ENCODE measurements around the gene PEMT. TPM values are rescaled to one million over a fixed set of nuclear protein-coding genes. Genes with fewer than 3 reads are reported as not detected.
"Not testable (repeated sequence)": the region's sequence is repeated elsewhere in the genome, so short reads cannot be mapped to it uniquely, and the experiment has no call there.

Gene PEMT
- total RNA-seq, 1 donor from 2014 or later, result 12.2 TPM

GRCh38 chr17:17467016-17467415 lies 124.5 kb downstream of the PEMT start:
- TF ChIP-seq CTCF (IDR thresholded peaks at IDR 0.05), result no peak
- H3K9me3 Mint-ChIP-seq, result peaks cover 2% of the 10 kb centered on the region
- ATAC-seq (ENCODE audit: low read depth), result no peak
- H3K27me3 Mint-ChIP-seq, result peaks cover 24% of the 10 kb centered on the region
- H3K36me3 Mint-ChIP-seq (ENCODE audit: low read depth), result no peaks in the 10 kb centered on the region
- no peak overlapping the region for H3K27ac Mint-ChIP-seq
- DNase-seq, result no peak
- intact Hi-C loops (cut with micrococcal nuclease), result no loop called here
- H3K4me3 Mint-ChIP-seq, result no peak overlapping the region
- ChIA-PET CTCF (no interaction called here), POLR2A (interaction anchor here (0.6 kb wide), 1 partner anchor 12 kb away, joined by 3 read pairs; no protein-coding TSS in a partner anchor)
- H3K4me1 Mint-ChIP-seq, result no peaks in the 10 kb centered on the region

GRCh38 chr17:17466511-17466910 lies 125.0 kb downstream of the PEMT start:
- intact Hi-C loops (cut with micrococcal nuclease), result no loop called here
- H3K4me1 Mint-ChIP-seq, result no peaks in the 10 kb centered on the region
- no peak overlapping the region for H3K4me3 Mint-ChIP-seq
- peaks cover 2% of the 10 kb centered on the region for H3K9me3 Mint-ChIP-seq
- H3K27ac Mint-ChIP-seq, result no peak overlapping the region
- DNase-seq (no peak), ATAC-seq (ENCODE audit: low read depth) (no peak)
- ChIA-PET POLR2A (no interaction called here), CTCF (no interaction called here)
- no peaks in the 10 kb centered on the region for H3K36me3 Mint-ChIP-seq (ENCODE audit: low read depth)
- no peak for TF ChIP-seq CTCF (IDR thresholded peaks at IDR 0.05)
- H3K27me3 Mint-ChIP-seq, result peaks cover 24% of the 10 kb centered on the region

- ATAC-seq (ENCODE audit: low read depth); CTCF ChIA-PET: not testable (repeated sequence)
These were observed 125.6 kb downstream of the PEMT start for GRCh38 chr17:17465878-17466277.

GRCh38 chr17:17463821-17464220 lies 127.7 kb downstream of the PEMT start:
- Mint-ChIP-seq H3K4me1 (no peaks in the 10 kb centered on the region), H3K27ac (no peak overlapping the region), H3K27me3 (peaks cover 19% of the 10 kb centered on the region), H3K9me3 (peaks cover 6% of the 10 kb centered on the region), H3K4me3 (no peak overlapping the region), H3K36me3 (ENCODE audit: low read depth) (no peaks in the 10 kb centered on the region)
- DNase-seq (no peak), ATAC-seq (ENCODE audit: low read depth) (no peak)
- POLR2A ChIA-PET, result no interaction called here
- intact Hi-C loops (cut with micrococcal nuclease), result no loop called here
- no peak for TF ChIP-seq CTCF (IDR thresholded peaks at IDR 0.05)
- CTCF ChIA-PET, result no interaction called here

More at GRCh38 chr17:17465878-17466277, 125.6 kb downstream of the PEMT start:
- DNase-seq; H3K9me3 Mint-ChIP-seq; H3K4me3 Mint-ChIP-seq; intact Hi-C loops (cut with micrococcal nuclease); H3K36me3 Mint-ChIP-seq (ENCODE audit: low read depth); POLR2A ChIA-PET; H3K4me1 Mint-ChIP-seq; H3K27ac Mint-ChIP-seq: not testable (repeated sequence)
- H3K27me3 Mint-ChIP-seq, result peaks cover 19% of the 10 kb centered on the region

GRCh38 chr17:17462048-17462824 lies 129.3 kb downstream of the PEMT start:
- POLR2A ChIA-PET, result no interaction called here
- no peaks in the 10 kb centered on the region for H3K4me1 Mint-ChIP-seq
- ATAC-seq (ENCODE audit: low read depth), result no peak
- H3K4me3 Mint-ChIP-seq, result no peak overlapping the region
- intact Hi-C loops (cut with micrococcal nuclease), result no loop called here
- CTCF ChIA-PET, result no interaction called here
- H3K27ac Mint-ChIP-seq, result no peak overlapping the region
- H3K27me3 Mint-ChIP-seq, result peaks cover 17% of the 10 kb centered on the region
- DNase-seq, result no peak
- no peaks in the 10 kb centered on the region for H3K36me3 Mint-ChIP-seq (ENCODE audit: low read depth)
- TF ChIP-seq CTCF (IDR thresholded peaks at IDR 0.05), result no peak
- peaks cover 4% of the 10 kb centered on the region for H3K9me3 Mint-ChIP-seq

Measured in activated B cell treated with CpG ODN at 0.5 μM for 24 hours (primary cell).